Measurements from ENCODE around the gene TOMM22. TPM values are rescaled to one million over a fixed set of nuclear protein-coding genes. Genes with fewer than 3 reads are reported as not detected.

TOMM22 gene
- polyA plus RNA-seq, 2 of the 4 experiments (the other 2 are of a cell fraction): 63.2 to 68.4 TPM

DNA sequence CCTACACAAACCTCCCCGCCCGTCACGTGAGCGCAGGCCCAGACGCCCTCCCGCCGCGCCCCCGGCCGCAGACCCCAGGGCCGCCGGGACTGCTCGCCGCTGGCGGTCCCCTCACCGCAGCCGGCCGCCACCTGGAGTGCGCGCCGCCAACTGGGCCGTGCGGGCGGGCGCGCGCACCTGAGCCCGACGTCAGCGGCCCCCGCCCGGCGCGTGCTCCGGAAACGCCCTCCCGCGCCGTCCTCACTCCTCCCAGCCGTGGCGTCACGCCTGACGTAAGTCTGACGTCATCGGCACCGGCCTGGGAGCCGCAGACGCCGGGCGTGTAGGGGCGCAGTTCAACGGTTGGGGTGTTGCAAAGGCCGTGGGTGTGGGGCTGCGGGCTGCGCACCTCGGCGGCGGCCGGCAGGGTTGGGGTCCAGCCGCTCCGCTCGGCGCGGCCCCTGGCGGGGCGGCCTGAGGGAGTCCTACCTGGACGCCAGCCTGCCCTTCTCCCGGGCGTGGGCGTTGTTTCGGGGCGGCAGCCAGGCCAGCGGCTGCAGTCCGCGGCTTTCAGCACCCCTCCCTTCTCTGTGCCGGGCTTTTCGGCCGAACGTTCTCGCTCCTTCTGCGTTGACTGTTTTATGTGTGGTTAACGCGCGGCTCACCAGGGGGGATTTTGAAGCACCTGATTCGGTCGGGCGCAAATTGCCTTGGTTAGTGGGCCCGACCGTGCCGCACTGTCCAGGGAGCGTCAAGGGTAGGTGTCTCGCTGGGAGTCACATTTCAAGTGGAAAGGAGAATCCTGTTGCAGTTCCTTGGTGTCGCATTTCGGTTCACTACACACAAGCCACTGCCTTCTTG is 19.3 kb downstream of the TOMM22 start, which contains the start of gene JOSD1:
TSS of gene JOSD1 (minus strand) at position 155 of the 840 bp plus-strand sequence. CDS start 956 bp downstream, outside the sequence.
- Histone ChIP-seq H3K4me1 (peaks cover 45% of the 10 kb centered on the region), H3K4me2 (peak within 1 kb of the TSS; percentile 86), H3K4me3 (peak within 1 kb of the TSS; percentile 88), H3K27ac (peak within 1 kb of the TSS; percentile 96 to 99), H3K9me3 (no peaks in the 10 kb centered on the region)
- FAIRE-seq (no peak), DNase-seq (ENCODE audit: low read depth in 1 of 2, low spot score in 1 of 2) (peak; percentile 64 to 95), ATAC-seq (peak; percentile 12 to 60)
- WGBS (ENCODE audit: missing lambda C conversion rate): 10% methylated on average over 20 of the region's 94 CpGs
- CTCF ChIA-PET: interaction anchor here (1.6 kb wide), 1 partner anchor 17 kb away, joined by 4 read pairs; no protein-coding TSS in a partner anchor
- POLR2A ChIA-PET: interaction anchor here (2.9 kb wide), 1 partner anchor 19 kb away, joined by 12 read pairs; the partner anchor contains the start of gene TOMM22
- TF ChIP-seq FOSL2 (IDR thresholded peaks at IDR 0.05): no peak
- TF ChIP-seq FOSL2 (CRISPR knock-in tag; IDR thresholded peaks at IDR 0.05): peak; percentile 85
- TF ChIP-seq JUNB (IDR thresholded peaks at IDR 0.05): no peak
- no peak for TF ChIP-seq RAD21 (conservative IDR thresholded peaks at IDR 0.05 in 1 of 2, IDR thresholded peaks at IDR 0.05 in 1 of 2)
- TF ChIP-seq KDM1A (IDR thresholded peaks at IDR 0.05; ENCODE audit: low read depth): no peak
- TF ChIP-seq JUN (IDR thresholded peaks at IDR 0.05): peak; percentile 63 to 84
- TF ChIP-seq, protein P1, sequence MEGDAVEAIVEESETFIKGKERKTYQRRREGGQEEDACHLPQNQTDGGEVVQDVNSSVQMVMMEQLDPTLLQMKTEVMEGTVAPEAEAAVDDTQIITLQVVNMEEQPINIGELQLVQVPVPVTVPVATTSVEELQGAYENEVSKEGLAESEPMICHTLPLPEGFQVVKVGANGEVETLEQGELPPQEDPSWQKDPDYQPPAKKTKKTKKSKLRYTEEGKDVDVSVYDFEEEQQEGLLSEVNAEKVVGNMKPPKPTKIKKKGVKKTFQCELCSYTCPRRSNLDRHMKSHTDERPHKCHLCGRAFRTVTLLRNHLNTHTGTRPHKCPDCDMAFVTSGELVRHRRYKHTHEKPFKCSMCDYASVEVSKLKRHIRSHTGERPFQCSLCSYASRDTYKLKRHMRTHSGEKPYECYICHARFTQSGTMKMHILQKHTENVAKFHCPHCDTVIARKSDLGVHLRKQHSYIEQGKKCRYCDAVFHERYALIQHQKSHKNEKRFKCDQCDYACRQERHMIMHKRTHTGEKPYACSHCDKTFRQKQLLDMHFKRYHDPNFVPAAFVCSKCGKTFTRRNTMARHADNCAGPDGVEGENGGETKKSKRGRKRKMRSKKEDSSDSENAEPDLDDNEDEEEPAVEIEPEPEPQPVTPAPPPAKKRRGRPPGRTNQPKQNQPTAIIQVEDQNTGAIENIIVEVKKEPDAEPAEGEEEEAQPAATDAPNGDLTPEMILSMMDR (IDR thresholded peaks at IDR 0.05): no peak
- no peak for TF ChIP-seq FOXS1 (CRISPR knock-in tag; IDR thresholded peaks at IDR 0.05)
- TF ChIP-seq RNF2 (IDR thresholded peaks at IDR 0.05; ENCODE audit: borderline replicate concordance, low read depth): no peak
- TF ChIP-seq CEBPB (IDR thresholded peaks at IDR 0.05): no peak
- TF ChIP-seq ATOH8 (CRISPR knock-in tag; IDR thresholded peaks at IDR 0.05; ENCODE audit: low read depth): no peak
- TF ChIP-seq HMGXB4 (CRISPR knock-in tag; IDR thresholded peaks at IDR 0.05; ENCODE audit: borderline replicate concordance): no peak
- TF ChIP-seq TP53 (CRISPR knock-in tag; IDR thresholded peaks at IDR 0.05): no peak
- TF ChIP-seq, protein P2, sequence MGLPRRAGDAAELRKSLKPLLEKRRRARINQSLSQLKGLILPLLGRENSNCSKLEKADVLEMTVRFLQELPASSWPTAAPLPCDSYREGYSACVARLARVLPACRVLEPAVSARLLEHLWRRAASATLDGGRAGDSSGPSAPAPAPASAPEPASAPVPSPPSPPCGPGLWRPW (IDR thresholded peaks at IDR 0.05): no peak
- no peak for TF ChIP-seq RFX5 (IDR thresholded peaks at IDR 0.05)
- TF ChIP-seq HOXA7 (CRISPR knock-in tag; IDR thresholded peaks at IDR 0.05): peak; percentile 50; the same call in 1 of the 2 replicates
- TF ChIP-seq MAFK (IDR thresholded peaks at IDR 0.05; ENCODE audit: partially characterized antibody): no peak
- TF ChIP-seq NFE2L2 (conservative IDR thresholded peaks at IDR 0.05; ENCODE audit: low read length): no peak
- no peak for TF ChIP-seq RCOR1 (IDR thresholded peaks at IDR 0.05; ENCODE audit: low read depth, low read length)
- no peak for TF ChIP-seq KDM5A (IDR thresholded peaks at IDR 0.05)
- no peak; the same call in 1 of the 2 replicates for TF ChIP-seq GATA3 (IDR thresholded peaks at IDR 0.05; ENCODE audit: borderline replicate concordance)
- TF ChIP-seq, protein P3, sequence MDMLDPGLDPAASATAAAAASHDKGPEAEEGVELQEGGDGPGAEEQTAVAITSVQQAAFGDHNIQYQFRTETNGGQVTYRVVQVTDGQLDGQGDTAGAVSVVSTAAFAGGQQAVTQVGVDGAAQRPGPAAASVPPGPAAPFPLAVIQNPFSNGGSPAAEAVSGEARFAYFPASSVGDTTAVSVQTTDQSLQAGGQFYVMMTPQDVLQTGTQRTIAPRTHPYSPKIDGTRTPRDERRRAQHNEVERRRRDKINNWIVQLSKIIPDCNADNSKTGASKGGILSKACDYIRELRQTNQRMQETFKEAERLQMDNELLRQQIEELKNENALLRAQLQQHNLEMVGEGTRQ (IDR thresholded peaks at IDR 0.05): no peak
- TF ChIP-seq BHLHE40 (IDR thresholded peaks at IDR 0.05; ENCODE audit: low read depth, low read length): 0 out of 2 replicates have a peak, but pooled peaks have one; percentile 51
- no peak for TF ChIP-seq HOXB13 (CRISPR knock-in tag; IDR thresholded peaks at IDR 0.05; ENCODE audit: low read depth)
- no peak for TF ChIP-seq CHD2 (IDR thresholded peaks at IDR 0.05; ENCODE audit: low read length, partially characterized antibody)
- TF ChIP-seq TFCP2L1 (CRISPR knock-in tag; IDR thresholded peaks at IDR 0.05): 0 out of 2 replicates have a peak, but pooled peaks have one; percentile 33
- no peak for TF ChIP-seq ESRRA (IDR thresholded peaks at IDR 0.05; ENCODE audit: borderline replicate concordance, low read length)
- no peak for TF ChIP-seq HDAC2 (IDR thresholded peaks at IDR 0.05)
- no peak for TF ChIP-seq EHMT2 (IDR thresholded peaks at IDR 0.05; ENCODE audit: low read depth)
- no peak for TF ChIP-seq SMC3 (IDR thresholded peaks at IDR 0.05)
- TF ChIP-seq REST (IDR thresholded peaks at IDR 0.05): no peak
- TF ChIP-seq FOSB (CRISPR knock-in tag; IDR thresholded peaks at IDR 0.05): no peak

Data from A549 (cell line).